Testis (tissue), 2 donors: ENCODE measurements around the gene EYA3.

Experiments
- POLR2A ChIP-seq: fragments of 450-650 bp; IDR thresholded peaks from one replicate; pipeline ENCODE4 v1.6.1; 2017; ENCODE audit warnings: antibody characterized with exemption, mild to moderate bottlenecking, moderate library complexity
- TF ChIP-seq, protein P1 (sequence below), 3 experiments: fragments of 450-650 bp in 2 of 3; fragments of 200-600 bp in 1 of 3; sonication (generic) in 1 of 3; IDR thresholded peaks; one replicate each; pipeline ENCODE4 v1.5.1; 2016 to 2019; ENCODE audit warnings: antibody characterized with exemption in 3 of 3, mild to moderate bottlenecking in 2 of 3, moderate library complexity in 1 of 3

DNA sequence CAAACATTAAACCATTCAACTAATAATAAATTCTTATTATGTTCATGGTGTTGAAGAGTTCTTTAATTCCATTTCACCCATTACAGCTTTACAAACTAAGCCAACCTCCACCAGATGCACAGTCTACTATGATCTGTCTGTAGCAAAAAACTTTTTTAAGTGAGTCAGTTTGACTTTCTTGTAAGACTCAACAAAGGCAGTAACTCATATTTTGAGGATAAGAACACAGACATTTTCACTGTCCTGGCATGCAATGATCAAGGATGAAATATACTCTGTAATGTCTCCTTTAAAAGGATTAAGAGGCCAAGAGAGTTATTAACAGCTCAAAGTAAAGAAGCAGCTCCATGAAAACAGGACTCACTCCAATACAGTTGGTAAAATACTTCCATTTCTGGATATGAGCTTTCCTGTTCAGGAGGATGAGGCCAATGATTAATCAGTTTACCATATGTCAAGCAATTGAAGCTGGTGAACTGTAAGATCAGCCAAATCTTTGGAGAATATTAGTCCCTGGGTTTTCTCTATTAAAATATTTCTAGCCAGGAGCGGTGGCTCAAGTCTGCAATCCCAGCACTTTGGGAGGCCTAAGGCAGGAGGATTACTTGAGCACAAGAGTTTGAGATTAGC is 108.1 kb downstream of the EYA3 start:
- TF ChIP-seq, protein P1, sequence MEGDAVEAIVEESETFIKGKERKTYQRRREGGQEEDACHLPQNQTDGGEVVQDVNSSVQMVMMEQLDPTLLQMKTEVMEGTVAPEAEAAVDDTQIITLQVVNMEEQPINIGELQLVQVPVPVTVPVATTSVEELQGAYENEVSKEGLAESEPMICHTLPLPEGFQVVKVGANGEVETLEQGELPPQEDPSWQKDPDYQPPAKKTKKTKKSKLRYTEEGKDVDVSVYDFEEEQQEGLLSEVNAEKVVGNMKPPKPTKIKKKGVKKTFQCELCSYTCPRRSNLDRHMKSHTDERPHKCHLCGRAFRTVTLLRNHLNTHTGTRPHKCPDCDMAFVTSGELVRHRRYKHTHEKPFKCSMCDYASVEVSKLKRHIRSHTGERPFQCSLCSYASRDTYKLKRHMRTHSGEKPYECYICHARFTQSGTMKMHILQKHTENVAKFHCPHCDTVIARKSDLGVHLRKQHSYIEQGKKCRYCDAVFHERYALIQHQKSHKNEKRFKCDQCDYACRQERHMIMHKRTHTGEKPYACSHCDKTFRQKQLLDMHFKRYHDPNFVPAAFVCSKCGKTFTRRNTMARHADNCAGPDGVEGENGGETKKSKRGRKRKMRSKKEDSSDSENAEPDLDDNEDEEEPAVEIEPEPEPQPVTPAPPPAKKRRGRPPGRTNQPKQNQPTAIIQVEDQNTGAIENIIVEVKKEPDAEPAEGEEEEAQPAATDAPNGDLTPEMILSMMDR (IDR thresholded peaks at IDR 0.05) = no peak
- TF ChIP-seq POLR2A = no peak
